ENCODE measurements around the gene VIL1.

The VIL1 gene

DNA sequence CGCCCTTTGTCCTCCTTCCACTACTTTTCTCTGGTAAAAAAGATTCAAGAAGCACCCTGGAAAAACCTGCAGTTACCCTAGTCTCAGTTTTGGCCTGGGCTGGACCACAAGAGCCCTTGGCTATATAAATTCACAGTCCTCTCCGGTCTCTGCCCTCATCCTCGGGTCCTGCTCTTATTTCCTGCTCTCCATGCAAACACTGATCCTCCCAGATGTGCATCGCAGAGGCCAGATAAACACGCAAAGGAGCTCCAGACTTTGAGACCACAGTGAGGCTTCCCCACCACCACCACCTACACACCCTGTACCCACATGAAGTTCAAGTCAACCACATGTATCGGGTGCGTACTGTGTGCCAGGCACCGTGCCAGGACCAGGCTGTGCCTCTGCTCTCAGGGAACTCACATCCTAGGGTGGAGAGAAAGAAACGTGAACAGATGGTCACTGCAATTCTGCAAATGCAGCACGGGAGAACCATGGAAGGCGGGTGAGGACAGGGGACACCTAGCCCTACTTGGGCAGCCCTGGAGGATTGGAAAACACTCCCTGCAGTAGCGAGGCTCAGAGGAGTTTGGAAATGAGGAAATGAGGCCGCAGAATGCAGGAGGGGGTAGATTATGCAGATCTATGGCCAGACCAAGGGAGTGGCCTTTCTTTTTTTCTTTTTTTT, 11.8 kb upstream of the VIL1 start:
- peak; percentile 62 for DNase-seq

DNA sequence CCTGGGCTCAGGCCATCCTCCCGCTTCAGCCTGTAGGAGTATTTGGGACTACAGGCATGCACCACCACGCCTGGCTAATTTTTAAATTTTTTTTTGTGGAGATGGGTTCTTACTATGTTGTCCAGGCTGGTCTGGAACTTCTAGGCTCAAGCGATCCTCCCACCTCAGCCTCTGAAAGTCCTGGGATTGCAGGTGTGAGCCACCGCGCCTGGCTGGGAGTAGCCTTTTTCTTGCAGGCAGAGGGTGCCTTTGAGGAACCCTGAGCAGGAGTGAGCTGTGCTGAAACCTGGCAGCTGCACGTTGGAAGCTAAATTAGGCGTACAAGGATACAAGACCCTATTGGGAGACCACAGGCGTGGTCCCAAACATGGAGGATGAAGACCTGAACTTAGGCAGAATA, 11.2 kb upstream of the VIL1 start:
- no peak for DNase-seq

DNA sequence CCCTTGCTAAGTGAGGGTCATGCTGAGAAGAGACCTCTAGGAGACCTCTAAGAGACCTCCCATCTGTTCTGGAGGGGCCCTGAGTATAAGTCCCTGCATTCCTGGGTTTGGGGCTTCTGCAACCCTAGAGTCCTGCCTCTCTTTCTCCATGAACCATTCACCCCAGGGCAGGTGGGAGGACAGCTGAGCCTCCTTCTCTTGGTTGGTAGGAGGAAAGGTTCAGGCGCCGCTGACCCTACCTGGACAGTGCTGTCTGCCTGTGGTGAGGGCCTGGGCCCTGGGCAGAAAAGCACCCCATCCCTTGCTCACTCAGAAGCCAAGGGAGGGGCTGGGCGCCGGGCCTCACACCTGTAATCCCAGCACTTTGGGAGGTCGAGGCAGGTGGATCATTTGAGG, 604 bp upstream of the VIL1 start:
- DNase-seq, result no peak

DNA sequence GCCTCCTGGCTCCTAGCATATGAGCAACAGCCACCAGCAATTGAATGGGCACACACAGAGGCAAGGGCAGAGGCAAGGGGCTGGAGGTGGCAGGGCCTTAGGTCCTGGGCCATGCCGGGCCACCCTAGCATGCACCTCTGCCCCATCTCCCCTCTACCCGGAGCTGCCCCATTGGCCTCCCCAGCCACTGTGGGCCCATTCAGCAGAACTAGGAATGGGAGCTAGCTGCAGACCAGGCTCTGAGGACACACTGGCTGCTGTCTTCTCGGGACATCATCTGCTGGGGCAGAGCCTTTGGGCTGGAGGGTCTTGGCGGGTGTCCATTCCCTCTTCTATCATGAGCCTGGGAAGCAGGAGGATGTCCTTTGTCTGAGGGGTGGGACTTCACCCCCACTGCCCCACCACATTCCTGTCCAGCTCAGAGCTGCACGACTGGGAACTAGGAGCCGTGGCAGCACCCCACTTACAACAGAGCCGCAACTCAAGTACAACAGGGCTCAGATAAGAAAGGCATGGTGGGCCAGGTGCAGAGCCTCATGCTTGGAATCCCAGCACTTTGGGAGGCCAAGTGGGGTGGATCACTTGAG, 800 bp downstream of the VIL1 start:
- DNase-seq, result no peak

DNA sequence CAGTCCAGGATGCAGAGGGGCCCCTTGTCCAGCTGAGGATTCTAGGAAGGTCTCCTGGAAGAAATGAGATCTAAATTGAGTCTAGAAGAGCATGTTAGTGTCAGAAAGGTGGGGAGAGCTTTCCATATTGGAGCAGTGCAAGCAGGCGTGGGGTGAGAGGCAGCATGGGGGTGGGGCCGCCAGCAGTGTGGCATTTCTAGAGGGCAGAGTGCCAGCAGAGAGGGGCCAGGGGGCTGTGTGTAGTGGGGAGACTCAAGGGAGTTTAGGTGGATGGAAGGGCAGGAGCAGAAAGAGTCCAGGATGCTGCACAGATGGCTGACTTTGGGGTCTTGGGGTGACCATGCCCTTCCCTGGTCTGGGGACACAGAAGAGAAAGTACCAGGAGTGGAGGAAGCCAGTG, 2.1 kb downstream of the VIL1 start:
- no peak for DNase-seq

DNA sequence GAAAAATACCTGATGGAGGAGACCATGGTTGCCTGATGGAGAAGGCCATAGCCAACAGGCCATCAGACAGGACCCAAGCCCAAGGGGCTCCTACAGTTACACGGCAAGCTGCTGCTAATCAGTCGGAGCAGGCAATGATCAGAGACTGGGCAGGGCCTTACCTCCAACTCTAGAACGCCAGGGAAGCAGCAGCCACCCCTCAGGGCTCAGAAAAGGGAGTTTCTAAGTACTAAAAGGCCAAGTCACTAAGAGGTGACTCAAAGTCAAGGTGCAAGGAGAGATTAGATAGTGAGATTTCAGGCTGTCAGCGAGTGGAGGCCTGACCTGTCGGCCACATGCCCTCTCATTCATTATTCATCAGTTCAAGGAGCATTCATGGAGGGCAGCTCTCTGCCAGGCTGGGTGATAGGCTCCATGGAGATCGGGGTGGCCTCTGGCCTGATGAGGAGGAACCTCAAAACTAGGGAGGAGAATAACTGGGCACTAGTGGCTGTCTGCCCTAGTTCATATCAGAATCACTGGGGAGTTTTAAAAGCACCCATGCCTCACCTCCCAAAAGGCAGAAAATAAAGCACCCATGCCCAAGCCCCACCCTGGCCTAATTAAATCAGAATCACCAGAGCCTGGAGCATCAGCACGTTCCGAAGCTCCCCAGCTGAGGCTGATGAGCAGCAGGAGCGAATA, 3.6 kb downstream of the VIL1 start:
- no peak for DNase-seq

DNA sequence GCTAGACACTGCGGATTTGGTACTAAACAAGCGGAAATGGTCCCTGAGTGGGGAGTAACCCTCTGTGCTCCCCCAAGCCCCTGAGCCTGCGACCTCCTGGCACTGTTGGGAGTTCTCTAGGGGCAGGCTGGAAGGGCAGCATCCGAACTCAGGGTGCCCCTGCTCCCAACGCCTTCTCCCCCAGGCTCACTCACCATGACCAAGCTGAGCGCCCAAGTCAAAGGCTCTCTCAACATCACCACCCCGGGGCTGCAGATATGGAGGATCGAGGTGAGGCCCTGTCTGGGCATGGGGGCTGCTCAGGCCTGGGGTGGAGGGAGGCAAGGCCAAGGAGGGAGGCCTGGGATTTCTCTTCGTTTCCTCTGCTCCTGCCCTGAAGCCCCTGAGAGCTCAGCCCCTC, 4.7 kb downstream of the VIL1 start:
- no peak for DNase-seq

DNA sequence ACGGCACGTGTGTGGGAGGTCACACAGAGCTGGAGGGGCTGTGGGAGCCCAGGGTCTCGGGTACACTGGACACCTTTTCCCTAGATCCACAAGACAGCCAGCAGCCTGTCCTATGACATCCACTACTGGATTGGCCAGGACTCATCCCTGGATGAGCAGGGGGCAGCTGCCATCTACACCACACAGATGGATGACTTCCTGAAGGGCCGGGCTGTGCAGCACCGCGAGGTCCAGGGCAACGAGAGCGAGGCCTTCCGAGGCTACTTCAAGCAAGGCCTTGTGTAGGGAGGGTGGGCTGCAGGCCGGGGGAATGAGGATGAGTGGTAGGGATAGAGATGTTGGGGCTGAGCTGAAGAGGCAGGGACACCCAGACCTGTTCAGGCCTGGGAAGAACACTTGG, 6.6 kb downstream of the VIL1 start:
- DNase-seq, result no peak

DNA sequence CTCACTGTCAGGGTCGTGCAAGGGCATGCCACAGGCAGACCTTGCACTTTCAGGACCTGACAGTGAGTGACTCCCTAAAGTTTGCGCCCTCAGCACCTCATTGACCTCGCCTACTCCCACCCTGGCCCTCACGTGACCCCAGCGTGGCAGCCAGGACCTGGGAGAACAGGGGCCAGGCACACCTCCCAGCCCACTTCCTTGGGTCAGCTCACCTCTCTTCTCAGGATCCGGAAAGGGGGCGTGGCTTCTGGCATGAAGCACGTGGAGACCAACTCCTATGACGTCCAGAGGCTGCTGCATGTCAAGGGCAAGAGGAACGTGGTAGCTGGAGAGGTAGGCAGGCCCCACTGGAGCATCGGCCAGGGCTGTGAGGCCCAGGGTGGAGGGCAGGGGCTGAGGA, 8.8 kb downstream of the VIL1 start:
- DNase-seq, result no peak

DNA sequence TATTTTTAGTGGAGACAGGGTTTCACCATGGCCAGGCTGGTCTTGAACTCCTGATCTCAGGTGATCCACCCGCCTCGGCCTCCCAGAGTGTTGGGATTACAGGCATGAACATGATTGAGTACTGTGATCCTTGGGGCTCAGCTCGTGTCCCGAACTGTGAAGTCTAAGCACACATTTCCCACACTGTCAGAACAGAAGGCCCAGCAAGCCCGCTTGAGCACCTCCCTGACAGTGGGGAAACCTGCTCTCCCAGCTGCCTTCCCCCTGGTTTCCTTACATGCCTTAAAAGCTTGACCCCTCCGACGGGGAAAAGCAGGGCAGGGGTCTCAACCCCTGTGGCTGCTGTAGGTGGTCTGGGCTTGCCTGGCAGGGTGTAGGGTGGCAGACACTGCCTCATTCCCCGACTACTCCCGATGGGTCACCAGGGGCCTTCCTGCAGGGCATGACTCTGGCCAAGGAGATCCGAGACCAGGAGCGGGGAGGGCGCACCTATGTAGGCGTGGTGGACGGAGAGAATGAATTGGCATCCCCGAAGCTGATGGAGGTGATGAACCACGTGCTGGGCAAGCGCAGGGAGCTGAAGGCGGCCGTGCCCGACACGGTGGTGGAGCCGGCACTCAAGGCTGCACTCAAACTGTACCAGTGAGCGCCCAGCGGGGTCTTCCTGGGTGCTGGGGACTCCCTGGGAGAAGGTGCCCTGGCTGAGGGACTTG, 10.1 kb downstream of the VIL1 start:
- no peak for DNase-seq

DNA sequence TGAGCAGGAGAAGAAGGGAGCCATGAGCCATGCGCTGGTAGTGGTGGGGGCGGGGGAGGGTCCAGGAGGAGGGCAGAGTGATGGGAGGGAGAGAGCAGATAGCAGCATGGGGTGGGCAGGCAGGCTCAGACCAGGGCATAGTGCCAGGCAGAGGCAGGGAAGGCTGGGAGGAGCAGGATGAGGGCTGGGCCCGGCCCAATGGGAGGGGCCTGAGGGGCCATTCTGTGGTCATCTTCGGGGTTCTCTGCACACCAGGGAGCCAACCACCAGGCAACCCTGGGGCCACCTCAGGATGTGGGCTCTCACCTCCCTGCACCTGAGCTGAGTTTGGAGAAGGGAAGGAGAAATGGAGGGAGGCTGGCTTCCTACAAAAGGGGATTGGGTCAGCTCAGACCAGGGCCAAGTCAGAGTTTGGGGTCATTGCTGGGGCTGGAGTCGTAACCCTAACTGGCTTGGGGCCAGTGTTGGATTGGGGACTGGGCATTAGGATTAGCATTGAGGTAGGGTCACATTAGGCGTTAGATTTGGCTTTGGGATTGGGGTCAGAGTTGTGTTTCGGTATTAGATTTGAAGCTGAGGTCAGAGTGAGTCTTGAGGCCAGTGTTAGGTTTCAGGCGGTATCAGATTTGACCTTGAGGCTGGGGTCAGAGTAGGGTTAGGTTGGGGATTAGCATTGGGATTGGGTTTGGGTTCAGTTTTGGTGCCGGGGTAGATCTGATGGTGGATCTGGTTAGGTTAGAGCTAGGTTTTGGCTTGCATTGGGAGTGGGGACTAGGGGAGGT, 11.2 kb downstream of the VIL1 start:
- no peak for DNase-seq

DNA sequence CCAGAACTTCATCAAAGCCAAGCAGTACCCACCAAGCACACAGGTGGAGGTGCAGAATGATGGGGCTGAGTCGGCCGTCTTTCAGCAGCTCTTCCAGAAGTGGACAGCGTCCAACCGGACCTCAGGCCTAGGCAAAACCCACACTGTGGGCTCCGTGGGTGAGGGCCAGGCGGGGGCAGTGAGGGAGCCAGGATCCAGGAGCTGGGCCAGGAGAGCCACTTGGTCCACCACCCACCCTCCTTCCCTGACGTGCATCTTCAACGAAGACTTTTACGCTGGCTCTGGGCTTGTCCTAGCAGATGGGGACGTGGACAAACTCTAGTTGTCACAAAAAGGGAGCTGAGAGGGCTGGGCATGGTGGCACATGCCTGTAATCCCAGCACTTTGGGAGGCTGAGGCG, 11.8 kb downstream of the VIL1 start:
- DNase-seq, result no peak

DNA sequence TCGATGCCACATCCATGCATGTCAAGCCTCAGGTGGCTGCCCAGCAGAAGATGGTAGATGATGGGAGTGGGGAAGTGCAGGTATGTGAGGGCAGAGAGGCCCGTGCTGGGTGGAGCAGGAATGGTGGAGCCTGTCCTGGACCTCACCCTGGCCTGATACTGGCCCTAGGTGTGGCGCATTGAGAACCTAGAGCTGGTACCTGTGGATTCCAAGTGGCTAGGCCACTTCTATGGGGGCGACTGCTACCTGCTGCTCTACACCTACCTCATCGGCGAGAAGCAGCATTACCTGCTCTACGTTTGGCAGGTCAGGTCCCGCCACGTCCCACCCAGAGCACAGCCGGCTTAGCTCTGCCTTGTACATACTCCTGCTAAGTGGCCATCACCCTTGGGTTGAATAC, 13.0 kb downstream of the VIL1 start:
- DNase-seq, result no peak

DNA sequence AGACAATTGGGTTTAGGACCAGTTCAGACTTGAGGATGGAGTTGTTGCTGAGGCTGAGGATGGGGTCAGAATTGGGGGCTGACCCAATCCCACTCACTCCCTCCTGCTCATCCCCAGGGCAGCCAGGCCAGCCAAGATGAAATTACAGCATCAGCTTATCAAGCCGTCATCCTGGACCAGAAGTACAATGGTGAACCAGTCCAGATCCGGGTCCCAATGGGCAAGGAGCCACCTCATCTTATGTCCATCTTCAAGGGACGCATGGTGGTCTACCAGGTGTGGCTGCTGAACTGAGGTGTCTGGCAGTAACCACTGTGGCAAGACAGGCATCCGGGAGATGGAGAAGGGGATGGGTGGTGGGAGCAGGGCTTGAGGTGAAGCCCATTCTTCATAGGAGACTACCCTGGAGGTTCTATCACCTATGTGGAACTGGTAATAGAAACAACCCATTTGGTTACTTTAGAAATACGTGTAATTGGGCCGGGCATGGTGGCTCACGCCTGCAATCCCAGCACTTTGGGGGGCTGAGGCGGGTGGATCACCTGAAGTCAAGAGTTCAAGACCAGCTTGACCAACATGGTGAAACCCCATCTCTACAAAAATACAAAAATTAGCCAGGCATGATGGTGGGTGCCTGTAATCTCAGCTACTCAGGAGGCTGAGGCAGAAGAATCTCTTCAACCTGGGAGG, 13.9 kb downstream of the VIL1 start:
- no peak for DNase-seq

DNA sequence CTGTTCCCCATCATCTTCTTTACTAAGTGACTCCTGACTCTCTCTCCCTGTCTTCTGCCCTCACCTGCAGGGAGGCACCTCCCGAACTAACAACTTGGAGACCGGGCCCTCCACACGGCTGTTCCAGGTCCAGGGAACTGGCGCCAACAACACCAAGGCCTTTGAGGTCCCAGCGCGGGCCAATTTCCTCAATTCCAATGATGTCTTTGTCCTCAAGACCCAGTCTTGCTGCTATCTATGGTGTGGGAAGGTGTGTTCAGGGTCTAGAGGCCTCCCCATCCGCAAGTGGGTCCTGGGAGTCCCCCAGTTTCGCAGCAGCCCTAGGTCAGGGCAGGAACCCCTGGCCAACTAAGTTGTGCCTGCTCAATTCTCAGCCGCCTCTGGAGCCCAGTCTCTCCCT, 15.5 kb downstream of the VIL1 start:
- no peak for DNase-seq

DNA sequence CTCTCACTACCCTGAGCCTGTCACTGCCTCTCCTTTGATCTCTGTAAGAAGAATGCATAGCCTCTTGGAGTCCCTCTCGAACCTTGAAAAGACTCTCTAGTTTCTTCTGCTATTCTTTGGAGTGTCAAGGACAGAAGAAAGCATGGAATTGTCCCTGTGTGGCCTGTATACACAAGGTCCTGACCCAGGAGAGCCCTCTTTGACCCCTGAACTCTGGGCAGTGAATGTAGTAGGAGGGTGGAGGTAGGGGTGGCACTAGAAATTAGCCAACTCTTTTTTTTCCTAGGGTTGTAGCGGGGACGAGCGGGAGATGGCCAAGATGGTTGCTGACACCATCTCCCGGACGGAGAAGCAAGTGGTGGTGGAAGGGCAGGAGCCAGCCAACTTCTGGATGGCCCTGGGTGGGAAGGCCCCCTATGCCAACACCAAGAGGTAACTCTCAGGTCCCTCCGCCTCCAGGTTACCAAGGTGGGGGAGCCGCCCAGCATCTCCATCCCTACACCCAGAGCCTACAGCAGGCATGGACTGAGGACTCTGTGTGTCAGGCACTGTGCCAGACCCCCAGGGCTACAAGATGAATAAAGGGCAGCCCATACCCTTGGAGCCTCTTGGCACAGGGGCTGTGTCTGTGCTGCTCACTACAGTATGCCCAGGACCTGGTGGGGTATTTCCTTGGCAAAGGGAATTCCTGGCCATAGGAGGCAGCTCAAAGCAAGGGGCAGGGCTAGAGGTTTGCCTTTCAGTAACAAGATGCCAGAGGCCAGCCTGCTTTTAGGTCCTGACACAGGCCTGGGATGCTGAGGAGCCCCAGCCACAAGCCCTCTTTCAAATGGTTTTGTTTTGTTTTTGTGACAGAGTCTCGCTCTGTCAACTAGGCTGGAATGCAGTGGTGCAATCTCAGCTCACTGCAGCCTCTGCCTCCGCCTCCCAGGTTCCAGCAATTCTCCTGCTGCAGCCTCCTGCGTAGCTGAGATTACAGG, 16.4 kb downstream of the VIL1 start:
- DNase-seq, result no peak

DNA sequence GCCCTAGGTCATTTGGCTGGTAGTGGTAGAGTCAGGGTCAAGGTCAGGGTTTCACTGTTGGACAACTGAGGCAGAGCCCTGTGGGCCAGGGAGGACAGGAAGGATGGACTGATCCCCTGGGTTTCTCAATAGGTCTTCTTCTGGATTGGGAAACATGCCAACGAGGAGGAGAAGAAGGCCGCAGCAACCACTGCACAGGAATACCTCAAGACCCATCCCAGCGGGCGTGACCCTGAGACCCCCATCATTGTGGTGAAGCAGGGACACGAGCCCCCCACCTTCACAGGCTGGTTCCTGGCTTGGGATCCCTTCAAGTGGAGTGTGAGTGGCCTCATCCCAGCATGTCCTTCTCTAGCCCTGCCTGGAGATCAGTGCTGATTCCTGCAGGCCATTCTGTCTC, 18.1 kb downstream of the VIL1 start:
- no peak for DNase-seq

DNA sequence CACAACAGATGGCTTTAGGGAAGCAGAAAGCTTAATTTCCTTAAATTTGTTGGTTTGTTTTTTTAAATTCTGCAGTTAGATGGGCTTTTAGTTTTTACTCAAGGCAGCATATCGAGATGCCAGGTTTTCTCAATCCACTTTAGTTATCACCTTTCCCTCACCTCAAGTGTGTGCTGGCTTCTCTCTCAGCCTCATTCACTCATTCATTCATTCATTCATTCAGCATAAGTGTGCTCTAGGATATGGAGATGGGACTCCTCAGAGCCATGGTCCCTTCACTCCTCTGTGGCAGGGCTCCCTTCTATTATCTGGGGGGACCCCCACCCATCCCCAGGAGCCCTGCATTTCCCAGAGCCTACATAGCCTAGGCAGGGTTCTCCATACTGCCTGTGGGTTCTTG, 19.0 kb downstream of the VIL1 start:
- DNase-seq, result no peak

DNA sequence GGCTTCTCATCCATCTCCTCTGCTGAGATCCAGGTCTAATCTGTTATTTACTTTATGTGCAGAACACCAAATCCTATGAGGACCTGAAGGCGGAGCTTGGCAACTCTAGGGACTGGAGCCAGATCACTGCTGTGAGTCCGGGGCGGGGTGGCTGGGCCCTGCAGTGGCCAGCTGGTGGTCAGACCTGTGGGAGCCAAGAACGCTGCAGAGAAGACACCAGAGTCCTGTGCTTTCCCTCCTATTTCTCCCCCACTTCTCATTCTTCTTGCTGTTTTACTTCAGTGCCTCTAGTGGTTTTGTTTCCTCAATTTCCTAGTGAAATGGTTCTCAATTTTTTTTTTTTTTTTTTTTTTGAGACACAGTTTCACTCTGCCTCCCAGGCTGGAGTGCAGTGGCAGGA, 19.7 kb downstream of the VIL1 start:
- DNase-seq, result no peak

DNA sequence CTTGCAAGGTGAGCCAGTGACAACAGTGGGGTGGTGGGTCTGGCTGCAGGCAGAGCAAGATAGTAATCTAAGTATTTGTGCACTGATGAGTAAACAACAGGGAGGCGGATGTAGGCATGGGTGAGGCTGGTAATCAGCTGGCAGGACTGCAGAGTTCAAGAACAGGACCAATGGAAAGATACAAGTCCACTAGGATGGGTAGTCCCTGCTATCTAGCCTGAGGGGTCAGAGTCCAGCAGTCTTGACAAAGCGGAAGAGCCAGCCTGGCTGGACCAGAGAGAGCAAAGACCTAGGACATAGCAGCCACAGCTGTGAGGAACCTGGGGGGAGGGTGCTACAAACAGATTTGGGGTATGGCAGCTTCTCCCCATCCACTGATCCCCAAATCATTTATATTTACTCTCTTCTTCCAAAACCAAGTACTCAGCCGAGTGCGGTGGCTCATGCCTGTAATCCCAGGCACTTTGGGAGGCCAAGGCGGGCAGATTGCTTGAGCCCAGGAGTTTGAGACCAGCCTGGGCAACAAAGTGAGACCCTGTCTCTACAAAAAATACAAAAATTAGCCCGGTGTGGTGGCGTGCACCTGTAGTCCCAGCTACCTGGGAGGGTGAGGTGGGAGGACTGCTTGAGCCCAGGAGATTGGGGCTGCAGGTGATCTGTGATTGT, 25.9 kb downstream of the VIL1 start:
- DNase-seq, result no peak

DNA sequence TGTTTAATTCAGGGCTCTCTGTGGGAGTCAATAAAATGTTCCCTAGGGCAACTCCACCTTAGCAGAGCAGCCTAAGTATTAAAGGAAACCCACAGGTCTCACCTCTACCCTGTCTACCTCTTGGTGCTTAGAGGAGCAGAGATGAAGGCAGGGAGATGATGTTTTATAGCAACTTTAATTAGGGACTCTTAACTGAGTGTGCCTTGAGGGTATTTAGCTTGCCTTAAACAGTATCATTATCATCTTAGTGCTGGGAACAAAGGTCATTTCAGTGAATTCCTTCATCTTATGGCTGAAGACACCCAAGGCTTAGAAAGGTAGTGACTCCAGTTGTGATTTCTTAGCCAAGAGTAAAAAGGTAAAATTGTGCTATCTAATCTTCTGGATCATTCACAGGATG, 26.7 kb downstream of the VIL1 start:
- DNase-seq, result no peak

Data from GDM1 (cell line).